A172 (cell line): ENCODE measurements around the gene KRR1. TPM values are rescaled to one million over a fixed set of nuclear protein-coding genes. Genes with fewer than 3 reads are reported as not detected.

Experiments
- total RNA-seq: library from RNA; depleted of rRNA; stranded (reverse); fragments of >200 nt; shearing (Covaris generic); gene quantifications from 2 replicates; pipeline ENCODE4 v1.2.3, GENCODE V29; 2014; rRNA removed

The KRR1 gene
- total RNA-seq, 1 experiment from 2014 or later, result 56.5 TPM

Other genes starting within 250 kb of the KRR1 start
- gene CAPS2, start 181.3 kb downstream of the KRR1 start, total RNA-seq, result 3.8 and 4.8 TPM in 2 replicates
- not detected in 2 replicates for gene GLIPR1L1, start 176.9 kb downstream of the KRR1 start, total RNA-seq
- gene GLIPR1L2, start 120.5 kb downstream of the KRR1 start, total RNA-seq, result 0.24 and 0.76 TPM in 2 replicates
- 13.3 and 20.2 TPM in 2 replicates for gene GLIPR1, start 30.9 kb downstream of the KRR1 start, total RNA-seq